ENCODE data around the gene SLC10A3. TPM values are rescaled to one million over a fixed set of nuclear protein-coding genes. Genes with fewer than 3 reads are reported as not detected.

SLC10A3 gene
- total and polyA plus RNA-seq, 2 of the 8 experiments (the other 6 are each of a cell fraction or from before 2014, with no cell fraction given) = 6.8 to 9.5 TPM

GRCh38 chrX:154448484-154448883, 41.9 kb downstream of the SLC10A3 start:
- DNase-seq (ENCODE audit: low read depth in 1 of 2, low spot score in 2 of 2) (no peak), FAIRE-seq (no peak)
- Histone ChIP-seq H3K14ac (ENCODE audit: insufficient read length) (no peak overlapping the region), H2BK12ac (ENCODE audit: low read depth, low read length) (no peak overlapping the region), H3K56ac (replicated peaks; ENCODE audit: insufficient read length, low read depth, low read length) (no peak overlapping the region), H3K79me1 (ENCODE audit: low read depth, low read length) (no peaks in the 10 kb centered on the region; the same call in 1 of the 2 replicates), H4K5ac (ENCODE audit: insufficient read length, low read depth, low read length) (no peak overlapping the region), H4K91ac (replicated peaks; ENCODE audit: insufficient read length, low read length) (no peak overlapping the region), H3K4me1 (replicated peaks in 1 of 4; ENCODE audit: control insufficient read depth in 3 of 4, insufficient read depth in 4 of 4, low read length in 3 of 4) (peaks cover 0 to 4% (median 0%) of the 10 kb centered on the region in 4 experiments; a peak in 1 of 7 replicates), H2AK5ac (ENCODE audit: low read depth, low read length) (no peak overlapping the region), H4K8ac (ENCODE audit: extremely low read depth, insufficient read depth, low read length) (no peak overlapping the region), H4K20me1 (replicated peaks in 1 of 2; ENCODE audit: control insufficient read depth in 1 of 2, insufficient read depth in 2 of 2, low read length in 2 of 2) (peaks cover 0 to 2% of the 10 kb centered on the region in 2 experiments), H3K23me2 (ENCODE audit: low read depth, low read length) (peaks cover 3% of the 10 kb centered on the region; the same call in 1 of the 2 replicates), H3K27ac (ENCODE audit: low read depth, low read length) (no peak overlapping the region), H2BK20ac (ENCODE audit: low read length) (no peak overlapping the region), H3K4me2 (ENCODE audit: insufficient read depth in 1 of 2, low read depth in 2 of 2, low read length in 2 of 2) (no peak overlapping the region), H2BK5ac (ENCODE audit: low read depth, low read length) (no peak overlapping the region), H3K79me2 (ENCODE audit: control insufficient read depth in 1 of 2, insufficient read depth in 2 of 2, low read length in 2 of 2) (no peaks in the 10 kb centered on the region; a peak in 1 of 4 replicates), H3K4ac (replicated peaks; ENCODE audit: insufficient read length, low read depth, low read length) (no peak overlapping the region), H3K27me3 (replicated peaks in 1 of 4; ENCODE audit: control insufficient read depth in 3 of 4, extremely low read depth in 1 of 4, insufficient read depth in 3 of 4, low read length in 3 of 4) (no peaks in the 10 kb centered on the region), H3K4me3 (ENCODE audit: extremely low read depth in 1 of 4, insufficient read depth in 2 of 4, low read depth in 3 of 4, low read length in 4 of 4) (no peak overlapping the region), H3K18ac (ENCODE audit: extremely low read depth, low read length) (no peak overlapping the region), H3K23ac (ENCODE audit: insufficient read length) (no peak overlapping the region), H2BK15ac (ENCODE audit: low read length) (no peak overlapping the region), H3K36me3 (ENCODE audit: control insufficient read depth in 2 of 4, insufficient read depth in 4 of 4, low read length in 3 of 4) (peaks cover 0 to 17% (median 5%) of the 10 kb centered on the region in 4 experiments; a peak in 5 of 8 replicates), H3K9me3 (ENCODE audit: insufficient read depth in 2 of 2, low read depth in 1 of 2, low read length in 1 of 2) (no peaks in the 10 kb centered on the region), H2BK120ac (replicated peaks; ENCODE audit: low read depth, low read length) (no peak overlapping the region), H2AFZ (ENCODE audit: low read length) (no peak overlapping the region), H3K9ac (replicated peaks in 1 of 4; ENCODE audit: extremely low read depth in 1 of 4, low read depth in 3 of 4, low read length in 3 of 4) (no peak overlapping the region)
- ChIA-PET CTCF (ENCODE audit: partially characterized antibody) (interaction anchor here (0.9 to 1.4 kb wide), 3 partner anchors 16 to 79 kb away, joined by 3 read pairs; no protein-coding TSS in a partner anchor), POLR2A (ENCODE audit: partially characterized antibody) (interaction anchor here (1.3 to 1.6 kb wide), 4 partner anchors 10 to 30 kb away, joined by 3 to 4 read pairs (median 4); no protein-coding TSS in a partner anchor)
- TF ChIP-seq EP300 (IDR thresholded peaks at IDR 0.05; ENCODE audit: borderline replicate concordance in 1 of 2, low read depth in 2 of 2, low read length in 2 of 2) (no peak), TBP (IDR thresholded peaks at IDR 0.05; ENCODE audit: low read depth, low read length) (no peak), SIRT6 (IDR thresholded peaks at IDR 0.05; ENCODE audit: low read length) (no peak)
- WGBS, 2 experiments (ENCODE audit: extremely low coverage in 1 of 2, insufficient coverage in 1 of 2, insufficient read length in 1 of 2, insufficient replicate concordance in 2 of 2, low coverage in 1 of 2, low lambda C conversion rate in 2 of 2, missing lambda C conversion rate in 1 of 2) = 98% methylated on average over 12 of the region's 14 CpGs; no CpG with 5 or more reads in 1 of the 2 experiments

Data from H1 (cell line).